Epithelial cell of esophagus (primary cell): Measurements from ENCODE around the gene SPON2.

Experiments used
- DNase-seq: peaks from one replicate; pipeline ENCODE4 v3.0.0; 2010; ENCODE audit warnings: low read depth
- H3K4me3 ChIP-seq: 2 replicates; pipeline ENCODE4 v1.5.1; 2011; ENCODE audit warnings: mild to moderate bottlenecking, low read length, control low read depth
- CTCF ChIP-seq: IDR thresholded peaks from 2 replicates; pipeline ENCODE4 v1.5.1; 2011; ENCODE audit warnings: low read depth, mild to moderate bottlenecking, low read length, control low read depth, inconsistent platforms; ENCODE audit not compliant: insufficient read depth; ENCODE audit errors: missing control alignments

The SPON2 gene

GRCh38 chr4:1182313-1182712 lies 9.9 kb upstream of the SPON2 start:
- no peak for TF ChIP-seq CTCF
- DNase-seq: no peak
- H3K4me3 ChIP-seq: no peak overlapping the region

GRCh38 chr4:1180663-1181062 lies 8.3 kb upstream of the SPON2 start:
- no peak for DNase-seq
- no peak overlapping the region for H3K4me3 ChIP-seq
- no peak for TF ChIP-seq CTCF

- H3K4me3 ChIP-seq: no peak overlapping the region
- no peak for TF ChIP-seq CTCF
- DNase-seq: no peak
Observed at GRCh38 chr4:1179976-1180375, 7.6 kb upstream of the SPON2 start.

- H3K4me3 ChIP-seq: no peak overlapping the region
- DNase-seq: no peak
- no peak for TF ChIP-seq CTCF
Observed at GRCh38 chr4:1179089-1179441, 6.7 kb upstream of the SPON2 start.

- DNase-seq: peak; percentile 42
- no peak for TF ChIP-seq CTCF
- no peak overlapping the region for H3K4me3 ChIP-seq
Observed at GRCh38 chr4:1178300-1179088, 6.1 kb upstream of the SPON2 start.

- no peak overlapping the region for H3K4me3 ChIP-seq
- peak; percentile 77 for DNase-seq
- no peak for TF ChIP-seq CTCF
Observed at GRCh38 chr4:1177274-1178141, 5.1 kb upstream of the SPON2 start.
